H9 (cell line): Measurements from ENCODE around the gene ABTB1. TPM values are rescaled to one million over a fixed set of nuclear protein-coding genes. Genes with fewer than 3 reads are reported as not detected.

Experiments
- DNase-seq: peaks from one replicate; pipeline ENCODE4 v3.0.0-alpha.2; 2017
- H2AFZ ChIP-seq: one replicate; pipeline ENCODE4 v1.6.1; 2013; ENCODE audit warnings: mild to moderate bottlenecking, low read length, control low read depth, moderate library complexity
- H2AK5ac ChIP-seq: 2 replicates; pipeline ENCODE4 v1.6.1; 2013; ENCODE audit warnings: low read length, control low read depth, mixed read lengths; ENCODE audit not compliant: insufficient read length
- H2BK120ac ChIP-seq: one replicate; pipeline ENCODE4 v1.6.1; 2013; ENCODE audit warnings: low read depth, mild to moderate bottlenecking, low read length, control low read depth, inconsistent platforms; ENCODE audit not compliant: poor library complexity, severe bottlenecking
- H2BK12ac ChIP-seq: 2 replicates; pipeline ENCODE4 v1.6.1; 2013; ENCODE audit warnings: low read length, control low read depth, mixed read lengths, low read depth; ENCODE audit not compliant: insufficient read length
- H2BK15ac ChIP-seq: 2 replicates; pipeline ENCODE4 v1.6.1; 2013; ENCODE audit warnings: low read depth, low read length, control low read depth
- H2BK20ac ChIP-seq: one replicate; pipeline ENCODE4 v1.6.1; 2013; ENCODE audit warnings: low read depth, mild to moderate bottlenecking, low read length, control low read depth, inconsistent platforms; ENCODE audit not compliant: poor library complexity, severe bottlenecking
- H2BK5ac ChIP-seq: 2 replicates; pipeline ENCODE4 v1.6.1; 2013; ENCODE audit warnings: low read length, control low read depth, mixed read lengths; ENCODE audit not compliant: insufficient read length
- H3K14ac ChIP-seq: 2 replicates; pipeline ENCODE4 v1.6.1; 2013; ENCODE audit warnings: low read length, control low read depth; ENCODE audit not compliant: insufficient read depth
- H3K18ac ChIP-seq: 2 replicates; pipeline ENCODE4 v1.6.1; 2013; ENCODE audit warnings: low read depth, mild to moderate bottlenecking, mixed read lengths, low read length, control low read depth; ENCODE audit not compliant: insufficient read length
- H3K23ac ChIP-seq: 2 replicates; pipeline ENCODE4 v1.6.1; 2013; ENCODE audit warnings: low read length, control low read depth, mixed read lengths, low read depth; ENCODE audit not compliant: insufficient read length
- H3K23me2 ChIP-seq: 2 replicates; pipeline ENCODE4 v1.6.1; 2013; ENCODE audit warnings: low read depth, mild to moderate bottlenecking, mixed read lengths, low read length, control low read depth; ENCODE audit not compliant: insufficient read length, poor library complexity, severe bottlenecking
- H3K27ac ChIP-seq: 2 replicates; pipeline ENCODE4 v1.5.1; 2013; ENCODE audit warnings: low read length, control low read depth, mixed read lengths, low read depth; ENCODE audit not compliant: insufficient read length
- H3K27me3 ChIP-seq: 2 replicates; pipeline ENCODE4 v1.6.1; 2013; ENCODE audit warnings: low read length, control low read depth, inconsistent platforms; ENCODE audit not compliant: insufficient read depth
- H3K4ac ChIP-seq: 2 replicates; pipeline ENCODE4 v1.6.1; 2013; ENCODE audit warnings: low read depth, mild to moderate bottlenecking, control low read depth, inconsistent platforms, low read length, moderate library complexity
- H3K4me1 ChIP-seq: 2 replicates; pipeline ENCODE4 v1.6.1; 2013; ENCODE audit warnings: low read length, control low read depth, inconsistent platforms; ENCODE audit not compliant: insufficient read depth
- H3K4me2 ChIP-seq: 2 replicates; pipeline ENCODE4 v1.6.1; 2013; ENCODE audit warnings: low read length, control low read depth, mixed read lengths; ENCODE audit not compliant: insufficient read length, insufficient read depth
- H3K56ac ChIP-seq: 2 replicates; pipeline ENCODE4 v1.6.1; 2013; ENCODE audit warnings: low read depth, mild to moderate bottlenecking, mixed read lengths, low read length, control low read depth; ENCODE audit not compliant: insufficient read length
- H3K79me1 ChIP-seq: 2 replicates; pipeline ENCODE4 v1.6.1; 2013; ENCODE audit warnings: low read depth, mild to moderate bottlenecking, moderate library complexity, low read length, control low read depth, inconsistent platforms; ENCODE audit not compliant: insufficient read depth, poor library complexity, severe bottlenecking
- H3K79me2 ChIP-seq: 2 replicates; pipeline ENCODE4 v1.6.1; 2013; ENCODE audit warnings: low read length, control low read depth, inconsistent platforms; ENCODE audit not compliant: insufficient read depth
- H3K9ac ChIP-seq: 2 replicates; pipeline ENCODE4 v1.6.1; 2013; ENCODE audit warnings: low read length, control low read depth, mixed read lengths; ENCODE audit not compliant: insufficient read length; ENCODE audit errors: extremely low read depth
- H3K9me3 ChIP-seq: one replicate; pipeline ENCODE4 v1.6.1; 2013; ENCODE audit warnings: low read depth, low read length, inconsistent platforms; ENCODE audit not compliant: control insufficient read depth
- H3T11ph ChIP-seq: one replicate; pipeline ENCODE4 v1.6.1; 2013; ENCODE audit warnings: mild to moderate bottlenecking, low read length, control low read depth, inconsistent platforms
- H4K20me1 ChIP-seq: one replicate; pipeline ENCODE4 v1.6.1; 2013; ENCODE audit not compliant: control insufficient read depth, insufficient read length, insufficient read depth
- H4K5ac ChIP-seq: 2 replicates; pipeline ENCODE4 v1.6.1; 2013; ENCODE audit warnings: low read depth, mild to moderate bottlenecking, mixed read lengths, low read length, control low read depth; ENCODE audit not compliant: insufficient read length
- H4K8ac ChIP-seq: replicated peaks from 2 replicates; pipeline ENCODE4 v1.6.1; 2013; ENCODE audit warnings: low read length, control low read depth, mixed read lengths, low read depth; ENCODE audit not compliant: insufficient read length
- H4K91ac ChIP-seq: 2 replicates; pipeline ENCODE4 v1.6.1; 2013; ENCODE audit warnings: low read depth, mild to moderate bottlenecking, moderate library complexity, mixed read lengths, low read length, control low read depth; ENCODE audit not compliant: insufficient read length
- H3K27ac Mint-ChIP-seq, 3 experiments: 2 replicates in 2 of 3; 3 replicates in 1 of 3; pipeline ENCODE4 v1.8.0; 2020 to 2021; ENCODE audit warnings: mixed read lengths in 3 of 3, mild to moderate bottlenecking in 1 of 3, moderate library complexity in 1 of 3
- H3K27me3 Mint-ChIP-seq: 2 replicates; pipeline ENCODE4 v1.8.0; 2021; ENCODE audit warnings: low read depth, mild to moderate bottlenecking, moderate library complexity, mixed read lengths
- H3K36me3 Mint-ChIP-seq, 3 experiments: 2 replicates in 2 of 3; 3 replicates in 1 of 3; pipeline ENCODE4 v1.8.0; 2020 to 2021; ENCODE audit warnings: low read depth in 3 of 3, mixed read lengths in 3 of 3; ENCODE audit not compliant: insufficient read depth in 1 of 3
- H3K4me1 Mint-ChIP-seq, 2 experiments: 2 replicates each; pipeline ENCODE4 v1.8.0; 2020; ENCODE audit warnings: mixed read lengths in 2 of 2
- H3K4me3 Mint-ChIP-seq, 2 experiments: 2 replicates in 1 of 2; 3 replicates in 1 of 2; pipeline ENCODE4 v1.8.0; 2020 to 2021; ENCODE audit warnings: mild to moderate bottlenecking in 2 of 2, mixed read lengths in 2 of 2, moderate library complexity in 1 of 2
- H3K9me3 Mint-ChIP-seq, 2 experiments: 2 replicates in 1 of 2; 3 replicates in 1 of 2; pipeline ENCODE4 v1.8.0; 2020; ENCODE audit warnings: mild to moderate bottlenecking in 2 of 2, mixed read lengths in 2 of 2, moderate library complexity in 1 of 2
- WGBS: extraction: QIAGEN DNeasy Blood & Tissue Kit; methylation state at CpG from one replicate; pipeline ENCODE4 v1.1.7; 2013; ENCODE audit warnings: missing lambda C conversion rate, low lambda C conversion rate, mixed read lengths; ENCODE audit not compliant: insufficient read length; ENCODE audit errors: extremely low coverage; 5-methylcytosine and 5-hydroxymethylcytosine counted together
- total RNA-seq: library from RNA; stranded (reverse); gene quantifications from 2 replicates; pipeline ENCODE4 v1.2.1, GENCODE V29; 2021
- TF ChIP-seq, protein P1 (sequence below): fragments of 200-600 bp; sonication (generic); conservative IDR thresholded peaks from 3 replicates; pipeline ENCODE4 v1.8.0; 2021; ENCODE audit warnings: antibody characterized with exemption, mild to moderate bottlenecking

The ABTB1 gene
- total RNA-seq, 1 experiment from 2014 or later: 6.2 TPM

DNA sequence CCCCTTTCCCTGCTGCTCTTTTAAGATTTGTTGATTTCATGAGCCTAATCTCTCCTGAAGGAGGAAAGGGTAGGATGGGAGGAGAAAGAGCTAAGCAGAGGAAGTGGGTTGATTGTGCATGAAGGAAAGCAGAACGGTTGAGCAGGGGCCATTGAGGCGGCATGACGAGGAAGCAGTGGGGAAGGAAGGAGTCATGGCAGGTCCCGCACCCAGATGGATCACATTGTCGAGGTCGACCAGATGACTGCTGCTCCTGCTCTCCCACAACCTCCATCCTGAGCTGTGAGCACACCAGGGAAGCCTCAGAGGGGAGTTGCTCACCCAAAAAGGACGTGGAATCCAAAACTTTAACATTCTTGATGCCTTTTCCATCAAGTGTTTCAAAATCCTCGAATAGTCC, 42.8 kb downstream of the ABTB1 start:
- TF ChIP-seq, protein P1, sequence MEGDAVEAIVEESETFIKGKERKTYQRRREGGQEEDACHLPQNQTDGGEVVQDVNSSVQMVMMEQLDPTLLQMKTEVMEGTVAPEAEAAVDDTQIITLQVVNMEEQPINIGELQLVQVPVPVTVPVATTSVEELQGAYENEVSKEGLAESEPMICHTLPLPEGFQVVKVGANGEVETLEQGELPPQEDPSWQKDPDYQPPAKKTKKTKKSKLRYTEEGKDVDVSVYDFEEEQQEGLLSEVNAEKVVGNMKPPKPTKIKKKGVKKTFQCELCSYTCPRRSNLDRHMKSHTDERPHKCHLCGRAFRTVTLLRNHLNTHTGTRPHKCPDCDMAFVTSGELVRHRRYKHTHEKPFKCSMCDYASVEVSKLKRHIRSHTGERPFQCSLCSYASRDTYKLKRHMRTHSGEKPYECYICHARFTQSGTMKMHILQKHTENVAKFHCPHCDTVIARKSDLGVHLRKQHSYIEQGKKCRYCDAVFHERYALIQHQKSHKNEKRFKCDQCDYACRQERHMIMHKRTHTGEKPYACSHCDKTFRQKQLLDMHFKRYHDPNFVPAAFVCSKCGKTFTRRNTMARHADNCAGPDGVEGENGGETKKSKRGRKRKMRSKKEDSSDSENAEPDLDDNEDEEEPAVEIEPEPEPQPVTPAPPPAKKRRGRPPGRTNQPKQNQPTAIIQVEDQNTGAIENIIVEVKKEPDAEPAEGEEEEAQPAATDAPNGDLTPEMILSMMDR: no peak
- Histone ChIP-seq H3K14ac (no peak overlapping the region), H3K79me2 (no peaks in the 10 kb centered on the region), H3K4me1 (peaks cover 4% of the 10 kb centered on the region; the same call in 1 of the 2 replicates), H3K4me2 (no peak overlapping the region), H3K27ac (no peak overlapping the region), H3K27me3 (no peaks in the 10 kb centered on the region; the same call in 1 of the 2 replicates), H3T11ph (no peak overlapping the region), H3K23ac (no peak overlapping the region), H3K79me1 (no peaks in the 10 kb centered on the region), H4K5ac (no peak overlapping the region), H3K9ac (no peak overlapping the region), H2AK5ac (no peak overlapping the region), H3K56ac (no peak overlapping the region), H2AFZ (no peak overlapping the region), H3K18ac (no peak overlapping the region), H4K20me1 (no peaks in the 10 kb centered on the region), H3K9me3 (no peaks in the 10 kb centered on the region), H2BK20ac (no peak overlapping the region), H3K23me2 (no peaks in the 10 kb centered on the region), H3K4ac (no peak overlapping the region), H2BK120ac (no peak overlapping the region), H4K8ac (no peak overlapping the region), H2BK12ac (no peak overlapping the region), H4K91ac (no peak overlapping the region), H2BK5ac (no peak overlapping the region), H2BK15ac (no peak overlapping the region)
- no CpG with 5 or more reads among the region's 8 CpGs for whole genome bisulfite sequencing
- Mint-ChIP-seq H3K27me3 (peaks cover 24% of the 10 kb centered on the region), H3K27ac (no peak overlapping the region), H3K36me3 (no peaks in the 10 kb centered on the region), H3K4me1 (peaks cover 21 to 28% of the 10 kb centered on the region in 2 experiments), H3K9me3 (no peaks in the 10 kb centered on the region), H3K4me3 (no peak overlapping the region)
- DNase-seq: no peak
